ENCODE measurements around the gene DHX8.

Gene DHX8

GRCh38 chr17:43552229-43552837 is 68.6 kb downstream of the DHX8 start:
- no peak for DNase-seq (ENCODE audit: extremely low read depth, insufficient read length)
- Histone ChIP-seq H3K36me3 (ENCODE audit: control insufficient read depth, insufficient read depth, low read length) (no peaks in the 10 kb centered on the region), H3K4me3 (replicated peaks; ENCODE audit: low read depth, low read length) (no peak overlapping the region), H3K27me3 (replicated peaks; ENCODE audit: control insufficient read depth, insufficient read depth, low read length) (no peaks in the 10 kb centered on the region)
- no peak for TF ChIP-seq CTCF (IDR thresholded peaks at IDR 0.05; ENCODE audit: insufficient read depth, low read length, poor library complexity, severe bottlenecking)

DNA sequence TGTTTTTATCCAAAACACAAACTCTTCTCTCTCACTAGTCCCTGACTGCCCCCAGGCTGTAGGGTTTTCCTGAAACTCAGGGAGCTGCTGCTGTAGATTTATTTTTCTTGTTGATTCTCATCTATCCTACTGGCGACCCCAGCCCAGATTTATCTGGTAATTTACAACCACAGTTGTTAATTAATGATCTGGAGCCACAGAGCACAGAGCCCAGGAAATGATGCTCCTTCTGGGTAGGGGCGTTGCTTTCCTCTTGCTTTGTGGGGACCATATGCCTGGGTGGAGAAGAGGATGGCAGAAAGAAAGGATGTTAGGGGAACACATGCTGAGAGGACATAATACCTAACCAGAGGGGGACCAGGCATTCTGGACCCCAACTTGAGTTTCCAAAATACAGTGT is 69.8 kb downstream of the DHX8 start:
- TF ChIP-seq CTCF (IDR thresholded peaks at IDR 0.05; ENCODE audit: insufficient read depth, low read length, poor library complexity, severe bottlenecking): no peak
- DNase-seq (ENCODE audit: extremely low read depth, insufficient read length): no peak
- no peak overlapping the region for H3K4me3 ChIP-seq (replicated peaks; ENCODE audit: low read depth, low read length)
- no peaks in the 10 kb centered on the region for H3K36me3 ChIP-seq (ENCODE audit: control insufficient read depth, insufficient read depth, low read length)
- H3K27me3 ChIP-seq (replicated peaks; ENCODE audit: control insufficient read depth, insufficient read depth, low read length): no peaks in the 10 kb centered on the region

DNA sequence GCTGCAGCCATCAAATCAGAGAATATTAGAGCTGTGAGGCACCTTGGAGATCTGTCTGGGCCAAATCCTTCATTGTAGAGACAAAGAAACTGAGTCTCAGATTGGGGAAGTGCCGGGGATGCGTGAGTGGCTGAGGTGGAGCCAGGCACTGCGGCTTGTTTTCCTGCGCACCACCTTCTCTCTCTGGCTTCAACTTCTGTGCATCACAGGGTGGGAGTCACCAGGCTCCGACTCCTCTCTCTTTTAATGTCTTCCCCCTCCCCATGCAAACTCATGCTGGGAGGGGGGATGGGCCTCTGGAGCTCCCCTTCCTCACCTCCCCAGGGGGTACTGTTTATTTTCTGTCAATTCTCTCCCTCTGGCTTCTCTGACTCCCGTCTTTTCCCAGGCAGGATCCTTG is 71.1 kb downstream of the DHX8 start:
- no peak for TF ChIP-seq CTCF (IDR thresholded peaks at IDR 0.05; ENCODE audit: insufficient read depth, low read length, poor library complexity, severe bottlenecking)
- Histone ChIP-seq H3K27me3 (replicated peaks; ENCODE audit: control insufficient read depth, insufficient read depth, low read length) (no peaks in the 10 kb centered on the region), H3K36me3 (ENCODE audit: control insufficient read depth, insufficient read depth, low read length) (no peaks in the 10 kb centered on the region), H3K4me3 (replicated peaks; ENCODE audit: low read depth, low read length) (no peak overlapping the region)
- DNase-seq (ENCODE audit: extremely low read depth, insufficient read length): no peak

- H3K4me3 ChIP-seq (replicated peaks; ENCODE audit: low read depth, low read length): no peak overlapping the region
- no peak for DNase-seq (ENCODE audit: extremely low read depth, insufficient read length)
- TF ChIP-seq CTCF (IDR thresholded peaks at IDR 0.05; ENCODE audit: insufficient read depth, low read length, poor library complexity, severe bottlenecking): no peak
- no peaks in the 10 kb centered on the region for H3K36me3 ChIP-seq (ENCODE audit: control insufficient read depth, insufficient read depth, low read length)
- H3K27me3 ChIP-seq (replicated peaks; ENCODE audit: control insufficient read depth, insufficient read depth, low read length): no peaks in the 10 kb centered on the region
These were observed 72.5 kb downstream of the DHX8 start for GRCh38 chr17:43556292-43556691.

GRCh38 chr17:43558805-43559160 is 75.0 kb downstream of the DHX8 start:
- DNase-seq (ENCODE audit: extremely low read depth, insufficient read length): no peak
- Histone ChIP-seq H3K4me3 (replicated peaks; ENCODE audit: low read depth, low read length) (no peak overlapping the region), H3K27me3 (replicated peaks; ENCODE audit: control insufficient read depth, insufficient read depth, low read length) (peaks cover 2% of the 10 kb centered on the region; the same call in 1 of the 2 replicates), H3K36me3 (ENCODE audit: control insufficient read depth, insufficient read depth, low read length) (no peaks in the 10 kb centered on the region)
- no peak for TF ChIP-seq CTCF (IDR thresholded peaks at IDR 0.05; ENCODE audit: insufficient read depth, low read length, poor library complexity, severe bottlenecking)
